B cell (primary cell): ENCODE measurements around the gene PPP2R1A. TPM values are rescaled to one million over a fixed set of nuclear protein-coding genes. Genes with fewer than 3 reads are reported as not detected.

Experiments
- ATAC-seq: fragments of 200-7000 bp; cut with Tn5 transposase; one replicate; pipeline ENCODE4 v1.10.0; 2021; ENCODE audit warnings: low read depth, mild to moderate bottlenecking, moderate number of reproducible peaks, moderate library complexity
- CTCF ChIA-PET: fragments of 350-600 bp; sonication (Branson Sonifier 250); formaldehyde crosslinking; loops from one replicate; lab custom pipeline; 2021; ENCODE audit warnings: antibody characterized with exemption, inconsistent platforms; lab: Charles Lee
- POLR2A ChIA-PET: fragments of 350-600 bp; sonication (Branson Sonifier 250); formaldehyde crosslinking; loops from one replicate; lab custom pipeline; 2021; ENCODE audit warnings: antibody characterized with exemption; lab: Charles Lee
- DNase-seq: peaks from one replicate; pipeline ENCODE4 v3.0.0; 2013
- H2AFZ ChIP-seq: 2 replicates; pipeline ENCODE4 v1.6.1; 2012; ENCODE audit warnings: mild to moderate bottlenecking, low read depth, low read length; ENCODE audit not compliant: insufficient read depth, poor library complexity, severe bottlenecking
- H3K27ac ChIP-seq, 2 donors: 1 replicate in 1 of 2; 2 replicates in 1 of 2; pipeline ENCODE4 v1.5.1; 2012 to 2013; ENCODE audit warnings: low read length in 2 of 2, mild to moderate bottlenecking in 2 of 2, moderate library complexity in 1 of 2
- H3K27me3 ChIP-seq, 4 experiments: fragments of 200-600 bp in 1 of 4; sonication (generic) in 1 of 4; replicated peaks in 1 of 4; 1 replicate in 2 of 4; 2 replicates in 2 of 4; pipeline versions ENCODE4 v1.6.1 to v1.7.0; 2013 to 2016; ENCODE audit warnings: low read length in 3 of 4, mild to moderate bottlenecking in 2 of 4, mixed read lengths in 1 of 4, moderate library complexity in 1 of 4; ENCODE audit not compliant: insufficient read depth in 4 of 4, control insufficient read depth in 3 of 4; ENCODE audit errors: control extremely low read depth in 1 of 4
- H3K36me3 ChIP-seq, 2 experiments: replicated peaks in 1 of 2; 1 replicate in 1 of 2; 2 replicates in 1 of 2; pipeline versions ENCODE4 v1.6.1 to v1.7.1; 2013; ENCODE audit warnings: low read length in 1 of 2; ENCODE audit not compliant: insufficient read depth in 2 of 2, control insufficient read depth in 1 of 2; ENCODE audit errors: control extremely low read depth in 1 of 2, extremely low read depth in 1 of 2
- H3K4me1 ChIP-seq, 2 donors: fragments of 200-600 bp in 1 of 2; sonication (generic) in 1 of 2; 1 replicate in 1 of 2; 2 replicates in 1 of 2; pipeline versions ENCODE4 v1.5.1 to v1.6.1; 2013 to 2017; ENCODE audit warnings: low read length in 2 of 2; ENCODE audit not compliant: control insufficient read depth in 2 of 2, insufficient read depth in 2 of 2
- H3K4me2 ChIP-seq: replicated peaks from 2 replicates; pipeline ENCODE3; 2012; ENCODE audit warnings: mild to moderate bottlenecking, low read depth, low read length; ENCODE audit not compliant: poor library complexity, severe bottlenecking
- H3K4me3 ChIP-seq, 5 experiments: fragments of 200-600 bp in 1 of 5; sonication (generic) in 1 of 5; 1 replicate in 3 of 5; 2 replicates in 2 of 5; pipeline versions ENCODE4 v1.5.1 to v1.7.0; 2011 to 2016; ENCODE audit warnings: low read length in 4 of 5, mild to moderate bottlenecking in 4 of 5, low read depth in 2 of 5, control low read depth in 1 of 5, moderate library complexity in 1 of 5; ENCODE audit not compliant: insufficient read depth in 1 of 5; ENCODE audit errors: control extremely low read depth in 1 of 5, extremely low read depth in 1 of 5
- H3K79me2 ChIP-seq: fragments of 200-600 bp; sonication (generic); one replicate; pipeline ENCODE4 v1.6.0; 2016; ENCODE audit warnings: low read length; ENCODE audit not compliant: control insufficient read depth, insufficient read depth
- H3K9ac ChIP-seq: fragments of 200-600 bp; sonication (generic); 2 replicates; pipeline ENCODE4 v1.6.1; 2017; ENCODE audit warnings: mild to moderate bottlenecking, low read length, moderate library complexity
- H3K9me3 ChIP-seq, 3 donors: one replicate each; pipeline versions ENCODE4 v1.6.1 to v1.7.1; 2013; ENCODE audit warnings: low read length in 2 of 3; ENCODE audit not compliant: control insufficient read depth in 2 of 3, insufficient read depth in 1 of 3; ENCODE audit errors: control extremely low read depth in 1 of 3
- H4K20me1 ChIP-seq: 2 replicates; pipeline ENCODE4 v1.6.0; 2012; ENCODE audit warnings: mild to moderate bottlenecking, low read length; ENCODE audit not compliant: insufficient read depth, control insufficient read depth, poor library complexity, severe bottlenecking
- H3K27ac Mint-ChIP-seq: one replicate; pipeline ENCODE4 v1.8.0; 2021; ENCODE audit warnings: mixed read lengths
- H3K27me3 Mint-ChIP-seq: one replicate; pipeline ENCODE4 v1.8.0; 2021; ENCODE audit warnings: mixed read lengths
- H3K4me1 Mint-ChIP-seq: one replicate; pipeline ENCODE4 v1.8.0; 2021; ENCODE audit warnings: mixed read lengths
- H3K4me3 Mint-ChIP-seq: one replicate; pipeline ENCODE4 v1.8.0; 2021; ENCODE audit warnings: mixed read lengths
- H3K9me3 Mint-ChIP-seq: one replicate; pipeline ENCODE4 v1.8.0; 2022; ENCODE audit warnings: mixed read lengths; ENCODE audit not compliant: insufficient read depth
- CTCF ChIP-seq: fragments of 200-600 bp; IDR thresholded peaks from one replicate; pipeline ENCODE4 v1.8.0; 2022; ENCODE audit warnings: antibody characterized with exemption, mild to moderate bottlenecking
- EZH2 ChIP-seq: IDR thresholded peaks from 2 replicates; pipeline ENCODE4 v1.6.1; 2012; ENCODE audit warnings: borderline replicate concordance, low read depth, mild to moderate bottlenecking, moderate library complexity, low read length; ENCODE audit not compliant: insufficient read depth, poor library complexity, severe bottlenecking
- WGBS: methylation state at CpG from one replicate; pipeline ENCODE4 v1.1.5; 2013; ENCODE audit warnings: missing lambda C conversion rate; ENCODE audit not compliant: insufficient coverage; 5-methylcytosine and 5-hydroxymethylcytosine counted together
- intact Hi-C: fragments of 100-400 bp; cut with micrococcal nuclease; formaldehyde crosslinking; loops from one replicate; pipeline ENCODE4 v1.10.0; 2022
- polyA plus RNA-seq: library from polyadenylated mRNA; depleted of rRNA; stranded (reverse); fragments of >200 nt; gene quantifications from 2 replicates; pipeline ENCODE4 v1.2.3, GENCODE V29; 2012
- small RNA-seq: library from RNA; depleted of rRNA; stranded (forward); fragments of <200 nt; gene quantifications from one replicate; pipeline ENCODE3, GENCODE V24; 2012; ENCODE audit warnings: low replicate concordance, low read depth; ENCODE audit not compliant: insufficient read length
- total RNA-seq, 2 donors: library from RNA; stranded (reverse); fragments of 120-200 nt in 1 of 2; gene quantifications; 1 replicate in 1 of 2; 2 replicates in 1 of 2; pipeline versions ENCODE4 v1.2.3 to v1.2.4, GENCODE V29; 2013 to 2022

Gene PPP2R1A
- total and polyA plus RNA-seq, 2 donors (not counting 1 experiment from before 2014, with no cell fraction given) = 108 to 202 TPM

GRCh38 chr19:52277471-52277870, 87.6 kb downstream of the PPP2R1A start:
- Mint-ChIP-seq H3K4me3 (no peak overlapping the region), H3K27me3 (no peaks in the 10 kb centered on the region), H3K4me1 (peaks cover 59% of the 10 kb centered on the region), H3K9me3 (peaks cover 10% of the 10 kb centered on the region), H3K27ac (peak overlapping the region; percentile 32)
- Histone ChIP-seq H2AFZ (no peak overlapping the region), H3K4me1 (peaks cover 7 to 15% of the 10 kb centered on the region in 2 donors), H3K27ac (no peak overlapping the region), H3K9me3 (peaks cover 5 to 50% (median 7%) of the 10 kb centered on the region in 3 donors), H3K9ac (no peak overlapping the region), H3K79me2 (peaks cover 97% of the 10 kb centered on the region), H3K4me2 (no peak overlapping the region), H3K27me3 (no peaks in the 10 kb centered on the region), H3K36me3 (peaks cover 4 to 30% of the 10 kb centered on the region in 2 experiments), H4K20me1 (peaks cover 79% of the 10 kb centered on the region), H3K4me3 (no peak overlapping the region)
- TF ChIP-seq CTCF (no peak), EZH2 (no peak)
- 100% methylated on average over 4 of the region's 6 CpGs for WGBS
- DNase-seq (no peak), ATAC-seq (no peak)
- intact Hi-C loops = no loop called here
- ChIA-PET POLR2A (no interaction called here), CTCF (no interaction called here)

Small RNA genes lying within 50 kb of the gene (small RNA-seq; reads per million reads assigned to genes)
- gene MIR6801 (not detected), gene RF00019 (not detected), gene RPL37P23 (not detected)

Other genes with a start within 250 kb of the PPP2R1A start
- 50.2 and 53.0 TPM in 2 replicates for gene ZNF350, start 203.2 kb upstream of the PPP2R1A start, total RNA-seq
- 6.0 and 13.9 TPM in 2 replicates for gene ZNF350, start 203.2 kb upstream of the PPP2R1A start, polyA plus RNA-seq
- 16.8 and 24.5 TPM in 2 replicates for gene ZNF615, start 181.8 kb upstream of the PPP2R1A start, total RNA-seq
- 5.0 and 6.2 TPM in 2 replicates for gene ZNF615, start 181.8 kb upstream of the PPP2R1A start, polyA plus RNA-seq
- gene ZNF614, start 161.7 kb upstream of the PPP2R1A start, total RNA-seq = 12.3 and 14.3 TPM in 2 replicates
- gene ZNF614, start 161.7 kb upstream of the PPP2R1A start, polyA plus RNA-seq = 3.5 and 6.5 TPM in 2 replicates
- 25.0 and 28.7 TPM in 2 replicates for gene ZNF432, start 141.2 kb upstream of the PPP2R1A start, total RNA-seq
- 5.1 and 9.6 TPM in 2 replicates for gene ZNF432, start 141.2 kb upstream of the PPP2R1A start, polyA plus RNA-seq
- gene ZNF841, start 94.3 kb upstream of the PPP2R1A start, total RNA-seq = 50.8 and 54.5 TPM in 2 replicates
- 7.4 and 13.4 TPM in 2 replicates for gene ZNF841, start 94.3 kb upstream of the PPP2R1A start, polyA plus RNA-seq
- gene ZNF616, start 50.1 kb upstream of the PPP2R1A start, total RNA-seq = 13.8 and 14.2 TPM in 2 replicates
- 1.2 and 1.4 TPM in 2 replicates for gene ZNF616, start 50.1 kb upstream of the PPP2R1A start, polyA plus RNA-seq
- gene ZNF836, start 18.4 kb upstream of the PPP2R1A start, total RNA-seq = 42.0 and 46.4 TPM in 2 replicates
- 8.1 and 9.1 TPM in 2 replicates for gene ZNF836, start 18.4 kb upstream of the PPP2R1A start, polyA plus RNA-seq
- gene ZNF766, start 79.5 kb downstream of the PPP2R1A start, total RNA-seq = 41.1 and 48.3 TPM in 2 replicates
- 9.9 and 14.0 TPM in 2 replicates for gene ZNF766, start 79.5 kb downstream of the PPP2R1A start, polyA plus RNA-seq
- 21.8 and 24.8 TPM in 2 replicates for gene ZNF480, start 107.1 kb downstream of the PPP2R1A start, total RNA-seq
- 6.7 and 10.0 TPM in 2 replicates for gene ZNF480, start 107.1 kb downstream of the PPP2R1A start, polyA plus RNA-seq
- gene ZNF610, start 146.2 kb downstream of the PPP2R1A start, total RNA-seq = 3.7 and 3.8 TPM in 2 replicates
- gene ZNF610, start 146.2 kb downstream of the PPP2R1A start, polyA plus RNA-seq = 1.5 and 1.6 TPM in 2 replicates
- gene ZNF880, start 179.9 kb downstream of the PPP2R1A start, total RNA-seq = 29.2 and 34.1 TPM in 2 replicates
- 35.7 and 40.3 TPM in 2 replicates for gene ZNF880, start 179.9 kb downstream of the PPP2R1A start, polyA plus RNA-seq
- 69.2 and 71.8 TPM in 2 replicates for gene ZNF528, start 207.8 kb downstream of the PPP2R1A start, total RNA-seq
- 15.0 and 18.2 TPM in 2 replicates for gene ZNF528, start 207.8 kb downstream of the PPP2R1A start, polyA plus RNA-seq
- 0.44 TPM in 1 of 2 replicates, not detected in the other for gene ZNF534, start 239.1 kb downstream of the PPP2R1A start, total RNA-seq
- gene ZNF534, start 239.1 kb downstream of the PPP2R1A start, polyA plus RNA-seq = 0.04 and 0.39 TPM in 2 replicates